Fibroblast of skin of right biceps (primary cell): ENCODE measurements around the gene LDLRAD1.
"Not testable (repeated sequence)": the region's sequence is repeated elsewhere in the genome, so short reads cannot be mapped to it uniquely, and the experiment has no call there.

Experiments used
- DNase-seq: peaks from one replicate; pipeline ENCODE4 v3.0.0-alpha.2; 2013

LDLRAD1 gene

DNA sequence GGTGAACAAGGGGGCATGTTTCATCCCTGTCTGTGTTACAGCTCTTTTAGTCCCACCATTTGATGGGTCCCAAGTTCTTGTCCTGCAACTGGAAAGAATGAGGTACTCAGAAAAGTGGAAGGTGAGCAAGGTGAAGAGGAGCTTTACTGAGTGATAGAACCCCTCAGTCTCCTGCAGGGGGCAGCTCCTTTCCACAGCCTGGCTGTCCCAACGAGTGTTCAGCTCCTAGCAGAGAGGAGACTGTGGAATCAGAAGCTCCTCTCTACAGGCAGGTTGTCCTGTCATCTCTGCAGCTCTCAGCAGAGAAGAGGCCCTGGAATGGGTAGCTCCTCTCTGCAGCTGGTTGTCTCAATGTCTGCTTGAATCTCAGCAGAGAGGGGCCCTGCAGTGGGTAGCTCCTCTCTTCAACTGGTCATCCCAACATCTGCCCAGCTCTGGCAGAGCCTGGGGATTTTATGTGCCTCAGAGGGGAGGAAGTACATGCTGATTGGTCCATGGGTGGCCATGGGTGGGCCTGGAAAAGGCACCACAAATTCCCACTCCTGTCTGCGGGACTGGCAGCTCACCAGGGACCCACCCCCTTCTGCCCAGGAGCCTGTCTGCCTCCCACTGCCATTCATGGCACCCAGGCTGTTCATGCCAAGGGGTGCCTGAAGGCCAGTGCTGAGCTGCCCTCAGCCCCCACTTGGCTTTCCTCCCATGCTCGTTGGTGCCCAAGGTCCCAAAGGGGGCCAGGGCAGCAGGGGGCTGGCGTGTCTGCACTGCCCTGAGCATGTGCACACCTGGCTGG lies 25.7 kb downstream of the LDLRAD1 start:
- DNase-seq = no peak

DNA sequence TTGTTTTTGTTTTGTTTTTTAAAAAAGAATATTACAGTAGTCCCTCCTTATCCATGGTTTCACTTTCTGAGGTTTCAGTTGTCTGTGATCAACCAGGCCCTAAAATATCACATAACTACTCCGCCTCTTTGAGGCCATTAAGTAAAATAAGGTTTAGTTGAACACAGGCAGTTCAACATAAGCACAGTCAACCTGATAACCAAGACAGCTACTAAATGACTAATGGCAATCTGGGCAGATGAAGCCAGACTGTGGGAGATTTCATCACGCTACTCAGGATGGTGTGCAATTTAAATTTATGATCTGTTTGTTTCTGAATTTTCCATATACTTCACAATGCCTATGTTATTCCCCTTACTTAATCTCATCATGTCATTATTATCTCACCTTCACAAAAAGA lies 30.1 kb downstream of the LDLRAD1 start:
- DNase-seq = peak; percentile 10

DNA sequence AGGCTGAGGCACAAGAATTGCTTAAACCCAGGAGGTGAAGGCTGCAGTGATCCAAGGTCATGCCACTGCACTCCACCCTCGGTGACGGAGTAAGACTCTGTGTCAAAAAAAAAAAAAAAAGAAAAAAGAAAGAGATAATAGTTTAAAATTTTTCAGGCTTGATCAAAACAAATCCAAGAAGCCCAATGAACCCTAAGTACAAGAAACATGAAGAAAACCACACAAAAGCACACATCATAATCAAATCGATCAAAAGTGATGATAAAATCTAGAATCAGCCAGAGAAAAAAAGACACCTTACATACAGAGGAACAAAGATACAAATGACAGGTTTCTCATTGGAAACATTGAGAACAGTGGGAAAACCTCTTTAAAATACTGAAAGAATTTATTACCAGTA lies 31.5 kb downstream of the LDLRAD1 start:
- DNase-seq = no peak

DNA sequence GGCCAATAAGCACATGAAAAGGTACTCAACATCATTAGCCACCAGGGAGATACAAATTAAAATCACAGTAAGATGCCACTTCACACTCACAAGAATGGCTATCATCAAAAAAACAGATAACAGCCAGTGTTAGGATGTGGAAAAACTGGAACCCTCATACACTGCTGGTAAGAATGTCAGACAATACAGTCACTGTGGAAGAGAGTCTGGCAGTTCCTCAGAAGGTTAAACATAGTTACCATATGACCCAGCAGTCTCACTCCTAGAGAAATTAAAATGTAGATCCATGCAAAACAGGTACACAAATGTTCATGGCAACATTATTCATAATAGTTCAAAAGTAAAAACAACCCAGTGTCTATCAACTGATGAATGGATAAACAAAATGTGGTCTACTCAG lies 33.3 kb downstream of the LDLRAD1 start:
- DNase-seq = no peak

DNA sequence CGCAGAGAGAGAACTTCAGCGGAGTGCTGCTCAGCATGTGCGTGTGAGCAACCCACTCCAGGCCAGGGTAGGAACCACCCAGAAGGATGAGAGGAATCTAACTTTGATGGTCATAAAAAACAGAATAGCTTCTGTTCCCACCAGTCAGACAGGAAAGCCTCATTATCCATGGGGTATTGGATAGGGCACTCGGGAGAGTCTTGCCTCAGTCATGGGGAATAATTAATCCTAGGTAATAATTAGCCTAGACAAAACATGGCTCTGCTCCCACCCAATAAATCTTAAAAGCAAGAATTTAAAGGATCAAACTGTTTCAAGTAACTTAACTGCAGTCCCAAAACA lies 35.3 kb downstream of the LDLRAD1 start:
- no peak for DNase-seq

DNA sequence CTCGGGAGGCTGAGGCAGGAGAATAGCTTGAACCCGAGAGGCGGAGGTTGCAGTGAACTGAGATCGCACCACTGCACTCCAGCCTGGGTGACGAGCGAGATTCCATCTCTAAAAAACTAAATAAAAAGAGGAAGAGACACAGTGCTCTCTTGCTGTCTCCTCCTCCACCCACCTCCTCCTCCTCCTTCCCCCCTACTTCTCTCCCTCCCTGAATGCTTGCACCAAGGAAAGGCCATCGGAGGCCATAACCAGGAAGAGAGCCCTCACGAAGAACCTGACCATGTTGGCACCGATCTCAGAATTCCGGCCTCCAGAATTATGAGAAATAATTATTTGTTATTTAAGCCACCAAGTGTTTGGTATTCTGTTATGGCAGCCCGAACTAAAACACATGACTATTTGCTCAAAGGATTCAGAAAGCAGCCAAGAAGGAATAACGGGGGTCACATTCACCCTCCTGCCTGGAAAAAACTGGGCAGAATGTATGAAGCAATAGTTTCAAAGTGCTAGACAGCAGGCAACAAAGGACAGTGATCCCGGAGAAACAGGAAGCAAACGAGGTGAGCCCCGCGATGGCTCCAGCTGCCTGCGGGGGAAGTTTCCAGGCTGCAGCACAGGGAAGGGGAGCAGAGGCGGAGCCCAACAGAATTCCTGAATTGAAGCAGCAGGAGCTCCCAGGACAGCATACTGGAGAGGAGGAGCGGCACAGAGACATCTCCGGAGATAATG lies 35.8 kb downstream of the LDLRAD1 start:
- peak; percentile 61 for DNase-seq

DNA sequence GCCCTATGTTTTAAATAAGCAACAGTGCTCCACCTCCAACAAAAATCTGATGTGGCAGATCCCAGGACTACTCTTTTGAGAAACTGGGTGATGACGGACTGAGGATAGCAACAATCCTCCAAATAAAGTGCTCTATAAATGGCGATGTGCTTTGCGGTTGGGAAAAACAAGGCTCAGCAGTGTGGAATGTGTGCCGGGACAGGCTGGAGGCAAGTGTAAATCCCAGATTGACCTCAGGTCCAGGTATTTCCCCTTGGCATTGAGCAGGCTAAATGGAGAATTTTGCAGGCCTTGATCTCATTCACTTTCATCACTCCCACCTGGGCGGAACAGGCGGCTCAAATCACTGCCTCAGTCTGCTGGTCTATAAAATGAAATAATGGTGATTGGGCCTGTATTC lies 36.8 kb downstream of the LDLRAD1 start:
- peak; percentile 21 for DNase-seq

DNA sequence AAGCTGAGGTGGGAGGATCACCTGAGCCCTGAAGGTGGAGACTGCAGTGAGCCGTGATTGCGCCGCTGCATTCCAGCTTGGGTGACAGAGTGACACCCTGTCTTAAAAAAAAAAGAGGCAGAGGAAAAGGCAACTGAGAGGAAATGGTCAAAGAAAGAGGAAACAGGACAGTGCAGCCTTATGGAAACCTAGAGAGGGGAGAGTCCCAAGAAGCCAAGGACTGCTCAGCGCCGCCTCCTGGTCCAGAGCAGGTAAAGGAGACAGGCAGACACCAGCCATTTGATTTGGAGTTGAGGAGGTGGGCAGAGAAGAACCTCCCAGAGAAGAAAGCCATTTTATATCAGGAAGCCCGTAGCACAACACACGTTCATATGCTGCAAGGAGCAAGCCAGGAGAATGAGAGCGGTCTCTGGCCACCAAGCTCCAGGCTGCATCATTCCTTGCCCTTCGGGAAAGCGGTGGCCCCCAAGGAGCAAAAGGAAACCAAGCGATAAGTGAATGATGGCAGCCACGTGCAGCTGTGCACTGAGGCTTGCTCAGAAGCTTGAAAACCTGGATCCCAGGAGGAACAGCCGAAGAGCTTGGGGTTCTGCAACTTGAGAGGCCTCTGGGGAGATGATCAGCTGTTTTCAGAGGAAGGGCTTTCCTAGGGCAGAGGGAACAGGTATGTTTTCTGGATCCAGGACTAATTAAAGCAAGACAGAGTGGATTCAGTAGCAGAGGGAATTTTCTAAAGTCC lies 38.1 kb downstream of the LDLRAD1 start:
- DNase-seq = no peak

DNA sequence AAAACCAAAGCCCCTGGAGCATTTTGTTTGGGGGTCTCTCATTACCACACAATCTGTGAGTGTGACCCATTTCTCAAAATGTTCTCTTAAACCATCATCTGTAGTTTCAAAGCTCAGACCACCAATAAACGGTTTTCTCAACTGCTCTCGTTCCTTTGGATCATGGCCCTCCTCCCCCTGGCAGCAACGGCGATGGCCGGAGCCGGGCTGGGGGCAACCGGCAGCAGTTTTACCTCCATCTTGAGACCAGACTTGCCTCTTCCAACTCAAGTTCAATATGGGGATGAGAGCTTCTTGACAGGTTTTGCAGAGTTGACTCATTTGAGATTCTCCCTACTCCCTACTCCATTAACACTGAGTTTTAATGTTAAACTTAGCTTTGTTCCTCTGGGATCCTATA lies 42.1 kb downstream of the LDLRAD1 start:
- no peak for DNase-seq

DNA sequence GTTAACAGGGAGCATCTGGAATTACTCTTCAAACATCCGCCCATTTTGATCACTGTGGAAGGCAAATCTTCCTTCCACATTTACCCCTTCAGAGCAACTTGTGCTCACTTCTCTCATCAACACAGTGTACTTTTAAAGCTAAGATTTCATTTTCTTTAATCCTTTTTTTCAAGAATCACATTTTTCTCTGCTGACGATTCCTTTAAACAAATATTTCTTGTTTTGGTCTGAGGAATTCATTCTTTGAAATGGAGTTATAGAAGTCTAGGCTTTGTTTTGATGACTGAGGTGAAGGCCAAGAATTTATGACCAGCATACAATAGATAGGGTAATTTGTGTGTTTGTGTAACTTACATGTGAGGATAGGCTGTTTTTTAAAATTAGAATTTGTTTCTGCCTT lies 46.3 kb downstream of the LDLRAD1 start:
- no peak for DNase-seq

DNA sequence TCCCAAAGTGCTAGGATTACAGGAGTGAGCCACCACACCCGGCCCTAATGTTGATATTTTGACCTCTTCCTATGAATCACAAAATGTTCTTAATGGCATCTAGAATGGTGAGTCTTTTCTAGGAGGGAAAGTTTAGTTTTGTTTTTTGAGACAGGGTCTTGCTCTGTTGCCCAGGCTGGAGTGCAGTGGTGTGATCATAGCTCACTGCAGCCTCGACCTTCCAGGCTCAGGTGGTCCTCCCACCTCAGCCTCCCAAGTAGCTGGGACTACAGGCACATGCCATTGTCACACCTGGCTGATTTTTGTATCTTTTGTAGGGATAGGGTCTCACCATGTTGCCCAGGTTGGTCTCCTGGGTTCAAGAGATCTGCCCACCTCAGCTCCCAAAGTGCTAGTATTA lies 48.7 kb downstream of the LDLRAD1 start:
- DNase-seq = not testable (repeated sequence)

DNA sequence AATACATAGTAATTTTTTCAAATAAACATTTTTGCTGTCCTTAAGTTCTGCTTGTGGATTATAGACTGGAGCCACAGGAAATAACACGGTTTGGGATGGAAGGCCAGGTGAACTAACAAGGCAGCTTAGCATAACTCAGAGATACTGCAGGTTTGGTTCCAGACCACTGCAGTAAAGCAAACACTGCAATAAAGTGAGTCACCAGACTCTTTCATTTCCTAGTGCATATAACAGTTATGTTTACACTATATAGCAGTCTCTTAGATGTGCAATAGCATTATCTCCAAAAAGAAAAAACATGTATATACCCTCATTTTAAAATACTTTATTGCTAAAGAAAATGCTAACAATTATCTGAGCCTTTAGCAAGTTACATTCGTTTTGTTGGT lies 49.9 kb downstream of the LDLRAD1 start:
- no peak for DNase-seq

DNA sequence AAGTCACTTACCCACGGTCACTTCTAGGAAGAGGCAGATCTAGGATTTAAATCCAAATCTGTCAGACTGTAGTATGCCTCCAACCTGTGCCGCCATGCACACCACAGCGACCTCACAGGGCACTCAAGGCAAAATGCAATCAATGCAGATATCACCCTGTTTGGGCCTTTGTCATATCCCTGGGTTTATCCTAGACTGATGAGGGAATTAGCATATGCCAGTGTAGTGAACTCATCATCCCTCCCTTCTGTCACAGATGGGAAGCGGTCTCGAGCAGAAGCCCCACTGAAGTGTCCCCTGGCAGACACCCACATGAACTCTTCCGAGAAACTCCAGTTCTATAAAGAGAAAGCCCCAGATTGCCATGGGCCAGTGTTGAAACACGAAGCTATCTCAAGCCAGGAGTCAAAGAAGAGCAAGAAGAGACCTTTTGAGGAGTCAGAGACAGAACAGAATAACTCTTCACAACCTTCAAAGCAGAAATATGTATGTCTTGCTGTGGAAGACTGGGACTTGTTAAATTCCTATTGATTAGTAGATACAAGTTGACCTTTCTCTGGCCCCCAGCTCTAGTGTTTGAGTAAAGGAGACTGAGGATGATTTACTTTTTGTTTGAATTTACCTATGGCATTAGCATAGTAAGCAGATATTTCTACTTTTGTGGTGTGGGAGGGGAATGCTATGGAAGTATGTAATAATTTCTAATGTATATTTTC lies 50.4 kb downstream of the LDLRAD1 start:
- DNase-seq = no peak

DNA sequence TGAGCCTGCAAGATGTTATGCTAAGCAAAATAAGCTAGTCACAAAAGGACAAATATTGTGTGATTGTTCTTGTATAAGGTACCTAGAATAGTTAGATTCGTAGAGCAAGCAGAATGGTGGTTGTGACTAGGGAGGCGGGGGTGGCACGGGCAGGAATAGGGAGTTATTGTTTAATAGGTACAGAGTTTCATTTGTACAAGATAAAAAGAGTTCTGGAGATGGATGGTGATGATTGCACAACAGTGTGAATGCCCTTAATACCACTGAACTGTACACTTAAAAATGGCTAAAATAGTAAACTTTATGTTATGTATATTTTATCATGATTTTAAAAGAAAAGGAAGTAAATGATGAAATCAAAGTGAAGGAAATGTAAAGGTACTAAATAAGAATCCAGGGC lies 51.2 kb downstream of the LDLRAD1 start:
- no peak for DNase-seq

DNA sequence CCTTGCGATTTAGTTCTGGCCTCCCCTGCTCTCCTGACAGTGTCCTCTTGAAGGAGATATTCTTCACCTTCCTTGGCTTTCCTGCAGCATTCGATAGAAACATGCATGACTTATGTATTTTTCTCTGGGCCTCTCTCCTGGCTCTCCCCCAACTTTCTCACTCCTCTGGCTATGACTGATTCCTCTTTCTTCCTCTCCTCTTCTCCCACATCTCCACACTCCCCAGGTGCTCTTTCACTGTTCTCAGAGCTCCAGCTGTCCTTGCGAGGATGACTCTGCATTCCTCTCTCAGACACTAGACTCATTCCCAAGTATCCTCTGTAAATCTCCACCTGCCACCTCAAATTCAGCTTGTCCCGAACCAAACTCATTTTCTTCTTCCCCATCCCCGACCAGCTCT lies 53.9 kb downstream of the LDLRAD1 start:
- no peak for DNase-seq

DNA sequence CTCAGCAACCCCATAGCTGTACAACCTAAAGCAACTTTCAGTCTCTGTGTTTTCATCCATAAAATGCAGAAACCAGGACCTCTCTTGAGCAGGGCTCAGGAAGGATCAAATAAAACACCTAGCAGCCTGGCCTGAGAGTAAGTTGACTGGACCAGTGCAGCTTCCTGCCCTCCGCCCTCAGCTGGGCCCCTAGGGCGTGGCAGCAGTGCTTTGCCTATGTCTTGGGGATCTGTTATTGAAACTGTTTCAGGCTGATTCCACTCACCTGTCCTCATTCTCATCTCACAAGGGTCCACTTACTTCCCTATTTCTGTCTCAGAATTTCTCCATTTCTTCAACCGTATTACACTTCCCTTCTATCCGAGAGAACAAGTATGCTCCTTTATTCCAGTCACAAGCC lies 54.5 kb downstream of the LDLRAD1 start:
- no peak for DNase-seq

DNA sequence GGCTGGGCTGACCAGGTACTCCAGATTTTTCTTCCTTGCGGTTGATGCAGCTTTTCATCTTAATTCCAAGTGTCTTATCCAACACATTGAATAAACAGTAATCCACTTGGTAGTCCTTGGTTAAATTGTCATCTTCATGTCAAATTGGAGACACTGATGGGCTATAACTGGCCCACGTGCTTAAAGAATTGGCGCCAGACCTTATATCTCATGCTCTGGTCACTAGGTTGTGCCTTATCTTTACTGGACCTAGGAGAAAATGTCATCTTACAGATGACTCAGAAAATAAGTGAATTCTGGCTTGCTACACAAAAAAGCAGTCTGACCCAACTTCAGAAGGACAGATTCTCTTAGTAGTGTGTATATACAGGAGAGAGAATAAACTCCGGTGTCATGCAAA lies 55.6 kb downstream of the LDLRAD1 start:
- no peak for DNase-seq

DNA sequence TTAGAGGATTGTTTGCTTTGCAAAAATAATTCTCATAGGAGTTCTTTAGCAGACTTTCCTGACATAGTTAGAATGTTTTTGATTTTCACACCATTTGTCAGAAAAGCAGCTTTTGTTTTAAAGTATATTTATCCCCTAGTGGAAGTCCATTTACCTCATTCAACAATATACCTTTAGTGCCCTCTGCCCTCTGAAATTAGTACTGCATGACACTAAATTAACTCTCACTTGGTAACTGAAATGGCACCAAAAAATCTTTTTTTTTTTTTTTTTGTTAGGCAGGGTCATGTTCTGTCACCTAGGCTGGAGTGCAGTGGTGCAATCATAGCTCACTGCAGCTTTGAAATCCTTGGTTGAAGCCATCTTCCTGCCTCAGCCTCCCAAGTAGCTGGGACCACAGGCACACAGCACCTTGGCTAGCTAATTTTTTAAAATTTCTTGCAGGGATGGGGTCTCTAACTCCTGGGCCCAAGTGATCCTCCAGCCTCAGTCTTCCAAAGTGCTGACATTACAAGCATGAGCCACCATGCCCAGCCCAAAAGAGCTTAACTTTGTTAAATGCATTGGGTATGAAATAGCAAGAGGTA lies 58.2 kb downstream of the LDLRAD1 start:
- peak; percentile 29 for DNase-seq
